Hepatocyte (in vitro differentiated cells): Measurements from ENCODE around the gene UCHL3.

Source experiments
- CTCF ChIP-seq: fragments of 200-600 bp; sonication (generic); IDR thresholded peaks from 2 replicates; pipeline ENCODE4 v1.5.1; 2016; ENCODE audit warnings: antibody characterized with exemption, mild to moderate bottlenecking; ENCODE audit not compliant: poor library complexity
- EZH2 ChIP-seq: fragments of 200-600 bp; sonication (generic); IDR thresholded peaks from 2 replicates; pipeline ENCODE4 v1.6.1; 2016; ENCODE audit warnings: antibody characterized with exemption, mild to moderate bottlenecking, borderline replicate concordance

DNA sequence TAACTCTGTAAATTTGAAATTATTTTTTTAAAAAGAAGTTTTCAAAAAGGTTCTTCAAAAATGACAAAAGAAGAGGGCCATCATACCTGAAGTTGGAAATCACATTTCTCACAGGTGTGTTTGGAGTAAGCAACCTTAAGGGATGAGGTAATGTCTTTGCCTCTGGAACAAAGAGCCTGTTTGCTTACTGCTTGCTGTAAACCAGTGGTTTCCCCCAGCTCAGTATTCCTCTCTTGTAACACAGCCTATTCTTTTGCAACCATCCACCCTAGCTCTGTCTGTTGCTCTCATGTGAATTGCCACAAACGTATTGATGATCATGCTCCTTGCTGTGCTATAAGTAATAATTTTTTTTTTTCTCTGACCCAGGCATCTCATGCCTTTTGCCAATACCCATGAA, 38.1 kb downstream of the UCHL3 start:
- no peak for TF ChIP-seq CTCF
- no peak for TF ChIP-seq EZH2
